NOMO-1 treated with dmso at 0.1 percent for 144 hours (cell line): ENCODE measurements around the gene PTH.

ENCODE experiments used
- DNase-seq: peaks from one replicate; lab custom pipeline; 2025; ENCODE audit not compliant: unreplicated experiment; lab: John Stamatoyannopoulos, UW

Gene PTH

DNA sequence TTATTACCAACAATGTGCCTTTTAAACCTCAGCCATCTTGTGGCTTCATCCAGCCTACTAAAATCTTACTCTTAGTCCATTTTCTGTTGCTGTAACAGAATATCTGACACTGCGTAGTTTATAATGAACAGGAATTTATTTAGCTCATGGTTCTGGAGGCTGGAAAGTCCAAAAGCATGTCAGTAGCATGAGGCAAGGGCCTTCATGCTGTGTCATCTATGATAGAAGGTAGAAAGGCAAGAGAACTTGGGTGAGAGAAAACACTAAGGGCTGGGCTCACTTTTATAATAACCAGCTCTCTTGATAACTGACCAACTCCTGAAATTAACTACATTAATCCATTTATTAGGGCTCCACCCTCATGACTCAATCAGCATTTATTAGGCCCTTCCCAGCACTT, 46.3 kb downstream of the PTH start:
- DNase-seq = no peak

DNA sequence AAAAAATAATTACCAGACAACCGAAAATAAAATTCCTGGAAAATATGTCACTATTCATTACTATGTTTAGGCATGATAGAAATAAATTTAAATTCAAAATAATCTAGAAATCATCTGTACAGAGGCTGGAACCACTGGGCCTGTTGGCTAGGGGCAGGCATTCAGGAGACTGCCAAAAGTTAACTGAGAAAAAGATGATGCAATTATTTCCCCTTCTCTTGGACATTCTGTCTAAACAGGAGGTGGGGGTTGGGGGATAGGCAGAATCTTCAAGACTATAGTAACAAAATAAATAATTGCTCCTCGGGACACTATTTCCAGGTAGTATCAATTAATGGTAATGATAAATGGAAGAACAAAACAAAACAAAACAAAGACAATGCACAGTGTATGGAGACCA, 46.9 kb downstream of the PTH start:
- peak; percentile 7 for DNase-seq

DNA sequence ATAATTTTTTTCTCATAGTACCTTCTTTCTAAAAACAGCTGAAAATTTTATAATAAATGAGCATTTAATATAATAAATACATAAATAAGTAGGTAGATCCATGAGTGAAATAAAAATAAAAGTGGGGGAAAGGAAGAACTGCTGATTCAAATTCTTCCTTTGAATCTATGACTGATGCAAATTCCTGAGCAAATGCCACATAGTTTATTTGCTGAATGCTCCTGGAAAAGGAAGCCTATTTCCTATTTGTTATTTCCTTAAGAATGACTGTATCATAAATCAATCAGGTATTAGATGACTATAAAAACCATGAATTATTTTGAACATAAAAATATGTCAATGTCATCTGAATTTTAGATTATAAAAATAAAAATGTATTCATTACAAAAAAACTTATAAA, 49.4 kb downstream of the PTH start:
- DNase-seq = no peak

DNA sequence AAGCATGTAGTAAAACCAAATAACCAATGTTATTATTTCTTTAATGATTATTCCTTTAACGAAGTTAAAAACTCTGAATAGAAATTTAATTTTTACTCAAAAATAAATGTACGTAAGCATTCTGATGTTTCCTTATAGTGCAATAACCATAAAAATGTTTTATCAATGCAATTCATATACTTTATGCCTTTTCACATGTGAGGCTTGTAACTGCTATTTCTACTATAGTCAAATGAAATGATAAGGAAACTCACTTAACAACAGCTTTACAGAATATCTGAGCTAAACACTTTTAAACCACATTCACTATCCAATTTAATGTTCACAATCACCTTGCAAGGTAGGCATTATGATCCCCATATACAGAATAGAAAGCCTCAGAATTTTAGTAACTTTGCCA, 50.2 kb downstream of the PTH start:
- DNase-seq = no peak
